GM23338 (cell line): ENCODE results near the gene ERC2. TPM values are rescaled to one million over a fixed set of nuclear protein-coding genes. Genes with fewer than 3 reads are reported as not detected.

Experiments
- ATAC-seq: fragments of 200-7000 bp; cut with Tn5 transposase; 3 replicates; pipeline ENCODE4 v1.9.1; 2020
- DNase-seq: peaks from one replicate; pipeline ENCODE4 v3.0.0-alpha.2; 2015; ENCODE audit warnings: low spot score
- H2AFZ ChIP-seq: fragments of 200-600 bp; sonication (generic); 2 replicates; pipeline ENCODE4 v1.8.0; 2016; ENCODE audit warnings: antibody characterized with exemption, mild to moderate bottlenecking, moderate library complexity
- H3F3A ChIP-seq: fragments of 200-600 bp; sonication (generic); replicated peaks from 2 replicates; pipeline ENCODE4 v1.8.0; 2017; ENCODE audit warnings: antibody characterized with exemption, mixed run types, low read depth
- H3K27ac ChIP-seq: fragments of 200-600 bp; sonication (generic); 2 replicates; pipeline ENCODE4 v1.6.1; 2016; ENCODE audit warnings: low read depth
- H3K27me3 ChIP-seq: fragments of 200-600 bp; sonication (generic); 2 replicates; pipeline ENCODE4 v1.8.0; 2016; ENCODE audit warnings: mild to moderate bottlenecking, mixed run types, moderate library complexity; ENCODE audit not compliant: insufficient read depth
- H3K36me3 ChIP-seq: fragments of 200-600 bp; sonication (generic); 2 replicates; pipeline ENCODE4 v1.8.0; 2016; ENCODE audit warnings: mild to moderate bottlenecking; ENCODE audit not compliant: insufficient read depth
- H3K4me1 ChIP-seq: fragments of 200-600 bp; sonication (generic); 2 replicates; pipeline ENCODE4 v1.8.0; 2016; ENCODE audit warnings: mild to moderate bottlenecking, moderate library complexity; ENCODE audit not compliant: insufficient read depth
- H3K4me2 ChIP-seq: fragments of 200-600 bp; sonication (generic); 2 replicates; pipeline ENCODE4 v1.7.1; 2017; ENCODE audit warnings: mixed run types
- H3K4me3 ChIP-seq: fragments of 200-600 bp; sonication (generic); 2 replicates; pipeline ENCODE4 v1.6.1; 2016; ENCODE audit warnings: mixed run types
- H3K79me2 ChIP-seq: fragments of 200-600 bp; sonication (generic); replicated peaks from 2 replicates; pipeline ENCODE4 v1.8.0; 2017; ENCODE audit warnings: mild to moderate bottlenecking; ENCODE audit not compliant: insufficient read depth
- H3K9me2 ChIP-seq: fragments of 200-600 bp; sonication (generic); 2 replicates; pipeline ENCODE4 v1.8.0; 2017; ENCODE audit not compliant: insufficient read depth
- H4K20me1 ChIP-seq: fragments of 200-600 bp; sonication (generic); replicated peaks from 2 replicates; pipeline ENCODE4 v1.8.0; 2017; ENCODE audit warnings: mild to moderate bottlenecking; ENCODE audit not compliant: insufficient read depth
- H3K27ac Mint-ChIP-seq: 2 replicates; pipeline ENCODE4 v1.8.0; 2020; ENCODE audit warnings: inconsistent platforms, mild to moderate bottlenecking, moderate library complexity, mixed read lengths
- H3K27me3 Mint-ChIP-seq: 3 replicates; pipeline ENCODE4 v1.8.0; 2022; ENCODE audit warnings: low read depth, mild to moderate bottlenecking, moderate library complexity, mixed read lengths, inconsistent platforms; ENCODE audit not compliant: insufficient read depth, poor library complexity
- H3K36me3 Mint-ChIP-seq: 3 replicates; pipeline ENCODE4 v1.8.0; 2021; ENCODE audit warnings: low read depth, mild to moderate bottlenecking, inconsistent platforms, moderate library complexity, mixed read lengths
- H3K4me1 Mint-ChIP-seq: 3 replicates; pipeline ENCODE4 v1.8.0; 2020; ENCODE audit warnings: mild to moderate bottlenecking, inconsistent platforms, mixed read lengths
- H3K4me3 Mint-ChIP-seq: 3 replicates; pipeline ENCODE4 v1.8.0; 2021; ENCODE audit warnings: moderate library complexity, mild to moderate bottlenecking, inconsistent platforms, mixed read lengths
- H3K9me3 Mint-ChIP-seq: 3 replicates; pipeline ENCODE4 v1.8.0; 2020; ENCODE audit warnings: moderate library complexity, mild to moderate bottlenecking, inconsistent platforms, mixed read lengths
- CREB1 ChIP-seq: fragments of 250-450 bp; sonication (Bioruptor Pico); IDR thresholded peaks from 2 replicates; pipeline ENCODE4 v1.5.0; 2020; ENCODE audit warnings: low read depth, mild to moderate bottlenecking, moderate library complexity
- EZH2 ChIP-seq: fragments of 200-600 bp; sonication (generic); IDR thresholded peaks from one replicate; pipeline ENCODE4 v1.8.0; 2017; ENCODE audit warnings: antibody characterized with exemption, mild to moderate bottlenecking, low read depth; ENCODE audit not compliant: unreplicated experiment
- EZH2phosphoT487 ChIP-seq: fragments of 200-600 bp; sonication (generic); IDR thresholded peaks from one replicate; pipeline ENCODE4 v1.8.1; 2018; ENCODE audit warnings: antibody characterized with exemption; ENCODE audit not compliant: unreplicated experiment
- JUNB ChIP-seq: IDR thresholded peaks from one replicate; pipeline ENCODE4 v1.6.1; 2016; ENCODE audit warnings: antibody characterized with exemption; ENCODE audit not compliant: unreplicated experiment
- NANOG ChIP-seq: IDR thresholded peaks from 2 replicates; pipeline ENCODE4 v1.6.1; 2016; ENCODE audit warnings: antibody characterized with exemption, borderline replicate concordance
- POLR2AphosphoS5 ChIP-seq: IDR thresholded peaks from 2 replicates; pipeline ENCODE4 v1.6.1; 2016; ENCODE audit warnings: antibody characterized with exemption, low read depth
- STAT1 ChIP-seq: IDR thresholded peaks from one replicate; pipeline ENCODE4 v1.6.1; 2016; ENCODE audit warnings: antibody characterized with exemption; ENCODE audit not compliant: unreplicated experiment
- ZNF114 ChIP-seq: fragments of 250-450 bp; sonication (Bioruptor Pico); IDR thresholded peaks from 2 replicates; pipeline ENCODE4 v1.5.0; 2020; ENCODE audit warnings: mild to moderate bottlenecking, moderate library complexity
- ZNF331 ChIP-seq: fragments of 250-450 bp; sonication (Bioruptor Pico); IDR thresholded peaks from 2 replicates; pipeline ENCODE4 v1.5.0; 2020; ENCODE audit warnings: low read depth, mild to moderate bottlenecking, moderate library complexity
- polyA plus RNA-seq: library from polyadenylated mRNA; unstranded; fragments of >200 nt; fragmentation: Nextera tagmentation; extraction: Ambion mirVana; gene quantifications from 2 replicates; pipeline ENCODE4 v1.2.1, GENCODE V29; 2016
- total RNA-seq: library from RNA; depleted of rRNA; stranded (reverse); fragments of >200 nt; shearing (Covaris generic); gene quantifications from 2 replicates; pipeline ENCODE4 v1.2.3, GENCODE V29; 2014
- TF ChIP-seq, protein P1 (sequence below): IDR thresholded peaks from one replicate; pipeline ENCODE4 v1.6.1; 2018; ENCODE audit warnings: antibody characterized with exemption; ENCODE audit not compliant: unreplicated experiment
- TF ChIP-seq, protein P2 (sequence below): IDR thresholded peaks from 2 replicates; pipeline ENCODE4 v1.6.1; 2016; ENCODE audit warnings: antibody characterized with exemption
- TF ChIP-seq, protein P3 (sequence below): fragments of 250-450 bp; sonication (Bioruptor Pico); IDR thresholded peaks from 2 replicates; pipeline ENCODE4 v1.5.0; 2020; ENCODE audit warnings: mild to moderate bottlenecking, moderate library complexity
- TF ChIP-seq, protein P4 (sequence below), 2 experiments: fragments of 200-600 bp in 1 of 2; sonication (generic) in 1 of 2; conservative IDR thresholded peaks; 2 replicates each; pipeline versions ENCODE4 v1.5.1 to v1.6.1; 2016 to 2017; ENCODE audit warnings: antibody characterized with exemption in 2 of 2, low read depth in 2 of 2, mild to moderate bottlenecking in 2 of 2, moderate library complexity in 1 of 2

Gene ERC2
- total and polyA plus RNA-seq, 2 experiments from 2014 or later: 11.8 to 13.7 TPM

DNA sequence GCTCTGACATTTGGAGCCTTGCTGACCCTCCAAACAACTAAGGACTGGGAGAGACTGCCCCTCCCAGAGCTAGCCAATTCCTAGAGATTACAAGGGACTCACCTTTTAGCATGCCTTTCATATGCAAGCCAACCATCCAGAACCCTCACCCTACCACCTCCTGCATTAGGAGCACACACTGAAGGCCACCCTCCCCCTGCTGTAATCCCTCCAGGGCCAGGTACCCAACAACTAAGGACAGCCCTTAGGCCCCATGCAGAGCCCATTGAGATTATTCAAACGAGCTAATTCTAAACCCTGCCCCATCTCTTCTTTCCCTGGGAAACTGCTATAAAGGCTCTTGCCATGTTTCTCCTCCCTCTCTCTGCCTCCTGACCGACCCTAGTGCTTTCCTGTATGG is 352.6 kb downstream of the ERC2 start:
- H3K36me3 ChIP-seq: no peaks in the 10 kb centered on the region
- Mint-ChIP-seq H3K4me1 (peaks cover 70% of the 10 kb centered on the region), H3K27ac (no peak overlapping the region), H3K9me3 (peaks cover 15% of the 10 kb centered on the region), H3K36me3 (peaks cover 15% of the 10 kb centered on the region), H3K27me3 (peaks cover 2% of the 10 kb centered on the region), H3K4me3 (no peak overlapping the region; the same call in 2 of the 3 replicates)
- DNase-seq (peak; percentile 84), ATAC-seq (peak; percentile 97)
- TF ChIP-seq ZNF331 (no peak), STAT1 (no peak), NANOG (peak; percentile 36; the same call in 1 of the 2 replicates), CREB1 (peak; percentile 48; the same call in 1 of the 2 replicates), ZNF114 (CRISPR knock-in tag) (0 out of 2 replicates have a peak, but pooled peaks have one; percentile 54), POLR2AphosphoS5 (no peak), EZH2phosphoT487 (no peak), JUNB (no peak), EZH2 (no peak)
- TF ChIP-seq, protein P1, sequence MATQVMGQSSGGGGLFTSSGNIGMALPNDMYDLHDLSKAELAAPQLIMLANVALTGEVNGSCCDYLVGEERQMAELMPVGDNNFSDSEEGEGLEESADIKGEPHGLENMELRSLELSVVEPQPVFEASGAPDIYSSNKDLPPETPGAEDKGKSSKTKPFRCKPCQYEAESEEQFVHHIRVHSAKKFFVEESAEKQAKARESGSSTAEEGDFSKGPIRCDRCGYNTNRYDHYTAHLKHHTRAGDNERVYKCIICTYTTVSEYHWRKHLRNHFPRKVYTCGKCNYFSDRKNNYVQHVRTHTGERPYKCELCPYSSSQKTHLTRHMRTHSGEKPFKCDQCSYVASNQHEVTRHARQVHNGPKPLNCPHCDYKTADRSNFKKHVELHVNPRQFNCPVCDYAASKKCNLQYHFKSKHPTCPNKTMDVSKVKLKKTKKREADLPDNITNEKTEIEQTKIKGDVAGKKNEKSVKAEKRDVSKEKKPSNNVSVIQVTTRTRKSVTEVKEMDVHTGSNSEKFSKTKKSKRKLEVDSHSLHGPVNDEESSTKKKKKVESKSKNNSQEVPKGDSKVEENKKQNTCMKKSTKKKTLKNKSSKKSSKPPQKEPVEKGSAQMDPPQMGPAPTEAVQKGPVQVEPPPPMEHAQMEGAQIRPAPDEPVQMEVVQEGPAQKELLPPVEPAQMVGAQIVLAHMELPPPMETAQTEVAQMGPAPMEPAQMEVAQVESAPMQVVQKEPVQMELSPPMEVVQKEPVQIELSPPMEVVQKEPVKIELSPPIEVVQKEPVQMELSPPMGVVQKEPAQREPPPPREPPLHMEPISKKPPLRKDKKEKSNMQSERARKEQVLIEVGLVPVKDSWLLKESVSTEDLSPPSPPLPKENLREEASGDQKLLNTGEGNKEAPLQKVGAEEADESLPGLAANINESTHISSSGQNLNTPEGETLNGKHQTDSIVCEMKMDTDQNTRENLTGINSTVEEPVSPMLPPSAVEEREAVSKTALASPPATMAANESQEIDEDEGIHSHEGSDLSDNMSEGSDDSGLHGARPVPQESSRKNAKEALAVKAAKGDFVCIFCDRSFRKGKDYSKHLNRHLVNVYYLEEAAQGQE: no peak
- TF ChIP-seq, protein P2, sequence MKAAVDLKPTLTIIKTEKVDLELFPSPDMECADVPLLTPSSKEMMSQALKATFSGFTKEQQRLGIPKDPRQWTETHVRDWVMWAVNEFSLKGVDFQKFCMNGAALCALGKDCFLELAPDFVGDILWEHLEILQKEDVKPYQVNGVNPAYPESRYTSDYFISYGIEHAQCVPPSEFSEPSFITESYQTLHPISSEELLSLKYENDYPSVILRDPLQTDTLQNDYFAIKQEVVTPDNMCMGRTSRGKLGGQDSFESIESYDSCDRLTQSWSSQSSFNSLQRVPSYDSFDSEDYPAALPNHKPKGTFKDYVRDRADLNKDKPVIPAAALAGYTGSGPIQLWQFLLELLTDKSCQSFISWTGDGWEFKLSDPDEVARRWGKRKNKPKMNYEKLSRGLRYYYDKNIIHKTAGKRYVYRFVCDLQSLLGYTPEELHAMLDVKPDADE: no peak
- TF ChIP-seq, protein P3, sequence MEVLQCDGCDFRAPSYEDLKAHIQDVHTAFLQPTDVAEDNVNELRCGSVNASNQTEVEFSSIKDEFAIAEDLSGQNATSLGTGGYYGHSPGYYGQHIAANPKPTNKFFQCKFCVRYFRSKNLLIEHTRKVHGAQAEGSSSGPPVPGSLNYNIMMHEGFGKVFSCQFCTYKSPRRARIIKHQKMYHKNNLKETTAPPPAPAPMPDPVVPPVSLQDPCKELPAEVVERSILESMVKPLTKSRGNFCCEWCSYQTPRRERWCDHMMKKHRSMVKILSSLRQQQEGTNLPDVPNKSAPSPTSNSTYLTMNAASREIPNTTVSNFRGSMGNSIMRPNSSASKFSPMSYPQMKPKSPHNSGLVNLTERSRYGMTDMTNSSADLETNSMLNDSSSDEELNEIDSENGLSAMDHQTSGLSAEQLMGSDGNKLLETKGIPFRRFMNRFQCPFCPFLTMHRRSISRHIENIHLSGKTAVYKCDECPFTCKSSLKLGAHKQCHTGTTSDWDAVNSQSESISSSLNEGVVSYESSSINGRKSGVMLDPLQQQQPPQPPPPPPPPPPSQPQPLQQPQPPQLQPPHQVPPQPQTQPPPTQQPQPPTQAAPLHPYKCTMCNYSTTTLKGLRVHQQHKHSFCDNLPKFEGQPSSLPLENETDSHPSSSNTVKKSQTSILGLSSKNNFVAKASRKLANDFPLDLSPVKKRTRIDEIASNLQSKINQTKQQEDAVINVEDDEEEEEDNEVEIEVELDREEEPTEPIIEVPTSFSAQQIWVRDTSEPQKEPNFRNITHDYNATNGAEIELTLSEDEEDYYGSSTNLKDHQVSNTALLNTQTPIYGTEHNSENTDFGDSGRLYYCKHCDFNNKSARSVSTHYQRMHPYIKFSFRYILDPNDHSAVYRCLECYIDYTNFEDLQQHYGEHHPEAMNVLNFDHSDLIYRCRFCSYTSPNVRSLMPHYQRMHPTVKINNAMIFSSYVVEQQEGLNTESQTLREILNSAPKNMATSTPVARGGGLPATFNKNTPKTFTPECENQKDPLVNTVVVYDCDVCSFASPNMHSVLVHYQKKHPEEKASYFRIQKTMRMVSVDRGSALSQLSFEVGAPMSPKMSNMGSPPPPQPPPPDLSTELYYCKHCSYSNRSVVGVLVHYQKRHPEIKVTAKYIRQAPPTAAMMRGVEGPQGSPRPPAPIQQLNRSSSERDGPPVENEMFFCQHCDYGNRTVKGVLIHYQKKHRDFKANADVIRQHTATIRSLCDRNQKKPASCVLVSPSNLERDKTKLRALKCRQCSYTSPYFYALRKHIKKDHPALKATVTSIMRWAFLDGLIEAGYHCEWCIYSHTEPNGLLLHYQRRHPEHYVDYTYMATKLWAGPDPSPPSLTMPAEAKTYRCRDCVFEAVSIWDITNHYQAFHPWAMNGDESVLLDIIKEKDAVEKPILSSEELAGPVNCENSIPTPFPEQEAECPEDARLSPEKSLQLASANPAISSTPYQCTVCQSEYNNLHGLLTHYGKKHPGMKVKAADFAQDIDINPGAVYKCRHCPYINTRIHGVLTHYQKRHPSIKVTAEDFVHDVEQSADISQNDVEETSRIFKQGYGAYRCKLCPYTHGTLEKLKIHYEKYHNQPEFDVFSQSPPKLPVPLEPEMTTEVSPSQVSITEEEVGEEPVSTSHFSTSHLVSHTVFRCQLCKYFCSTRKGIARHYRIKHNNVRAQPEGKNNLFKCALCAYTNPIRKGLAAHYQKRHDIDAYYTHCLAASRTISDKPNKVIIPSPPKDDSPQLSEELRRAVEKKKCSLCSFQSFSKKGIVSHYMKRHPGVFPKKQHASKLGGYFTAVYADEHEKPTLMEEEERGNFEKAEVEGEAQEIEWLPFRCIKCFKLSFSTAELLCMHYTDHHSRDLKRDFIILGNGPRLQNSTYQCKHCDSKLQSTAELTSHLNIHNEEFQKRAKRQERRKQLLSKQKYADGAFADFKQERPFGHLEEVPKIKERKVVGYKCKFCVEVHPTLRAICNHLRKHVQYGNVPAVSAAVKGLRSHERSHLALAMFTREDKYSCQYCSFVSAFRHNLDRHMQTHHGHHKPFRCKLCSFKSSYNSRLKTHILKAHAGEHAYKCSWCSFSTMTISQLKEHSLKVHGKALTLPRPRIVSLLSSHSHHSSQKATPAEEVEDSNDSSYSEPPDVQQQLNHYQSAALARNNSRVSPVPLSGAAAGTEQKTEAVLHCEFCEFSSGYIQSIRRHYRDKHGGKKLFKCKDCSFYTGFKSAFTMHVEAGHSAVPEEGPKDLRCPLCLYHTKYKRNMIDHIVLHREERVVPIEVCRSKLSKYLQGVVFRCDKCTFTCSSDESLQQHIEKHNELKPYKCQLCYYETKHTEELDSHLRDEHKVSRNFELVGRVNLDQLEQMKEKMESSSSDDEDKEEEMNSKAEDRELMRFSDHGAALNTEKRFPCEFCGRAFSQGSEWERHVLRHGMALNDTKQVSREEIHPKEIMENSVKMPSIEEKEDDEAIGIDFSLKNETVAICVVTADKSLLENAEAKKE (CRISPR knock-in tag): peak; percentile 98
- TF ChIP-seq, protein P4, sequence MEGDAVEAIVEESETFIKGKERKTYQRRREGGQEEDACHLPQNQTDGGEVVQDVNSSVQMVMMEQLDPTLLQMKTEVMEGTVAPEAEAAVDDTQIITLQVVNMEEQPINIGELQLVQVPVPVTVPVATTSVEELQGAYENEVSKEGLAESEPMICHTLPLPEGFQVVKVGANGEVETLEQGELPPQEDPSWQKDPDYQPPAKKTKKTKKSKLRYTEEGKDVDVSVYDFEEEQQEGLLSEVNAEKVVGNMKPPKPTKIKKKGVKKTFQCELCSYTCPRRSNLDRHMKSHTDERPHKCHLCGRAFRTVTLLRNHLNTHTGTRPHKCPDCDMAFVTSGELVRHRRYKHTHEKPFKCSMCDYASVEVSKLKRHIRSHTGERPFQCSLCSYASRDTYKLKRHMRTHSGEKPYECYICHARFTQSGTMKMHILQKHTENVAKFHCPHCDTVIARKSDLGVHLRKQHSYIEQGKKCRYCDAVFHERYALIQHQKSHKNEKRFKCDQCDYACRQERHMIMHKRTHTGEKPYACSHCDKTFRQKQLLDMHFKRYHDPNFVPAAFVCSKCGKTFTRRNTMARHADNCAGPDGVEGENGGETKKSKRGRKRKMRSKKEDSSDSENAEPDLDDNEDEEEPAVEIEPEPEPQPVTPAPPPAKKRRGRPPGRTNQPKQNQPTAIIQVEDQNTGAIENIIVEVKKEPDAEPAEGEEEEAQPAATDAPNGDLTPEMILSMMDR (conservative IDR thresholded peaks at IDR 0.05; ENCODE audit: low read depth in 2 of 2): no peak
- peak overlapping the region; percentile 78 for H3K27ac ChIP-seq
- H3K4me1 ChIP-seq: peaks cover 66% of the 10 kb centered on the region
- H3K27me3 ChIP-seq: no peaks in the 10 kb centered on the region
- H3K79me2 ChIP-seq: no peaks in the 10 kb centered on the region
- no peak overlapping the region for H2AFZ ChIP-seq
- no peaks in the 10 kb centered on the region for H4K20me1 ChIP-seq
- H3F3A ChIP-seq: no peaks in the 10 kb centered on the region; the same call in 1 of the 2 replicates
- H3K4me3 ChIP-seq: no peak overlapping the region
- peak overlapping the region; percentile 64 for H3K4me2 ChIP-seq
- 0 out of 2 replicates have a peak, but pooled peaks cover 4% of the 10 kb centered on the region for H3K9me2 ChIP-seq
